AG08396 (cell line): ENCODE measurements around the gene PRMT1.
A peak's percentile ranks its signal among the peaks of the same experiment; 100 is the strongest.

ENCODE experiments used
- DNase-seq: peaks from one replicate; pipeline ENCODE4 v3.0.0; 2012; ENCODE audit warnings: low spot score, mixed read lengths

PRMT1 gene

DNA sequence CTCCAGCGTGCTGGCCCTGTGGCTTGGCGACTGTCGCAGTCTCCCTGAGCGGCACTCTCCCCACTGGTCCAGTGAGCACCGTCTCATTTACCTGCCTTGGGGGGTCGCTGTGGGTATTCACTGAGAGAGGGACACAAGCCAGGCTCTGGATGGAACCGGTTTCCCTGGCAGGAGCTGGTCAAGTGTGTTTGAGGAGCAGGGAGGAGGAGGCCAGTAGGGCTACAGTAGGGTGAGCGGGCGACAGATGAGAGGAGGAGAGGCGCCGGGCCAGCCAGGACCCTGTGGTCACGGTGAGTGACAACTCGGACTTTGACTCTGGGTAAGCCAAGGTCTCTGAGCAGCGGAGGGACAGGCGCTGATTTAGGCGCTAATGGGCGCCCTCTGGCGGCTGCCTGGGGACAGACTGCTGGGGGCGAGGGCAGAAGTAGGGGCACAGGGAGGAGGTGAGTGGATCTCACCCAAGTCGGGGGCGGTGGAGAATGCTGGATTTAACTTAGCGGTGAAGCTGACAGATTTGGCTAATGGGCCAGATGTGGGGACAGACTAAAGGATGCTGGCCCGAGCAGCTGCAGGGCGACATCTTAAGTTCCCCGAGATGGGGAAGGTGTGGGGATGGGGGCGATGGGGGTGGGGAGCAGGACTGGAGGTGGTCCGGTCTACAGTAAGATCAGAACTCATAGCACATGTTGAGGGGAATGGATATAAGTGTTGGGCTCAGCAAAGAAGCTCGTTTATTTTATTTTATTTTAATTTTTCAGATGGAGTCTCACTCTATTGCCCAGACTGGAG, 4.7 kb upstream of the PRMT1 start:
- DNase-seq: peak; percentile 88

GRCh38 chr19:49676136-49676783, 811 bp upstream of the PRMT1 start:
- peak; percentile 89 for DNase-seq

GRCh38 chr19:49676784-49677230, 264 bp upstream of the PRMT1 start:
- DNase-seq: peak; percentile 98

DNA sequence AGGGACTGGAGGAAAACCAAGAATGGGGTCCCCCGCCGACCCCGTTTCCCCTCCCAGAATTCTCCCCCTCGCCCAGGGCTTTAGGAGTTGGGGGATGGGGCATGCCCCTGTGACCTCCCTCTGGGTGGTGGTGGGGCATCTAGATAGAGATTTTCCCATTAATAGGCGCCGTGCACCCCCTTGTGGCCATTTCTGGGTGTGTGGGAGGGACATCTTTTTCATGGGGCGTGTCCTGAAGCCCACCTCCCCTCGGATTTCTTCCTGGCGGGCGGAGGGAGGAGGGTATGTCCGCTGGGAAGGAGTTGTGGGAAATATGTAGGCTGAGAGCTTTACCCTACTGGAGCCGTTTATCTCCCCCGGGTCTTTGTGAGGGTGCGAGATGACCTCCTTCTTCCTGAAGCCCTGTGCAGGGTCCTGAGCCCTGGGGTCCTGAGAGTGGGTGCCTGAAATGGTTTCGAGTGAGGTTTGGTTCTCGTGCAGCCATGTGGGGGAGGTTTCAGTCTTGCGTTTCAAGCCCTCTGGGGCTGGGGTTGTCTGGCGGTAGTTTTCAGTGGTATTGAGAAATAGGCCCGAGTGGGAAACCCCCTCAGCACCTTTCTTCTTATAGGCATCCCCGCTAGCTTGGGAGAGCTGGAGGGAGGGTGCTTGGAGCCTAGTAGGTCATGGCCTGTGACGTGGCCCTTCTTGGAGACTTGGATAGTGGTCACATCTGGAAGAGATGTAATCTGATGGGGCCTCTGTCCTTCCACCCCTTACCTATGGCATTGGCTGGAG, 1.0 kb downstream of the PRMT1 start:
- DNase-seq: peak; percentile 70

GRCh38 chr19:49678985-49679770, 2.1 kb downstream of the PRMT1 start:
- DNase-seq: no peak

- DNase-seq: no peak
These were observed 2.8 kb downstream of the PRMT1 start for GRCh38 chr19:49679771-49680413.

GRCh38 chr19:49680421-49681351, 3.6 kb downstream of the PRMT1 start:
- DNase-seq: peak; percentile 95

DNA sequence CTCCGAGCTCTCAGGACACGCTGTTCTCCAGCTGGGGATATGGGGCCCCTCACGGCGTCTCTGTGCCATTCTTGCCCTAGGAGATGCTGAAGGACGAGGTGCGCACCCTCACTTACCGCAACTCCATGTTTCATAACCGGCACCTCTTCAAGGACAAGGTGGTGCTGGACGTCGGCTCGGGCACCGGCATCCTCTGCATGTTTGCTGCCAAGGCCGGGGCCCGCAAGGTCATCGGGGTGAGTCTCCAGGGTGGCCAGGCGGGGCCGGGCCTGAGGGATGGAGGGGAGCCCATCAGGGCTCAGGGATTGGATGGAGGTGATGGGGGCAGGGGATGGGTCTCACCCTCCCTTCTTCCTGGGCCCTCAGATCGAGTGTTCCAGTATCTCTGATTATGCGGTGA, 4.8 kb downstream of the PRMT1 start:
- no peak for DNase-seq

GRCh38 chr19:49682274-49682673, 5.2 kb downstream of the PRMT1 start:
- no peak for DNase-seq

DNA sequence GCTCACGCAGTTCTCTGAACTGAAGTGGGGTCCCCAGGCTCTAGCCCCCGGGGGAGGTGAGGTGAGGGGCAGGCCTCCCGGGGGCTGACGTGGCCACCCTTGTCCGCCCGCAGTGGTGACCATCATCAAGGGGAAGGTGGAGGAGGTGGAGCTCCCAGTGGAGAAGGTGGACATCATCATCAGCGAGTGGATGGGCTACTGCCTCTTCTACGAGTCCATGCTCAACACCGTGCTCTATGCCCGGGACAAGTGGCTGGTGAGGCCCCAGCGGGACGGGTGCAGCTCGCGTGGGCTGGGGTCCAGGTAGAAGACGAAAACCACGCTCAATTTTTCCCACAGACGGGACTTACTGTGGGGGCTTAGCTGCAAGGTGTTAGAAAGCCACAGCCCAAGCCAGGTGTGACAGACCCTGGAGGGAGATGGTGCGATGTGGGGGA, 6.8 kb downstream of the PRMT1 start:
- DNase-seq: no peak

DNA sequence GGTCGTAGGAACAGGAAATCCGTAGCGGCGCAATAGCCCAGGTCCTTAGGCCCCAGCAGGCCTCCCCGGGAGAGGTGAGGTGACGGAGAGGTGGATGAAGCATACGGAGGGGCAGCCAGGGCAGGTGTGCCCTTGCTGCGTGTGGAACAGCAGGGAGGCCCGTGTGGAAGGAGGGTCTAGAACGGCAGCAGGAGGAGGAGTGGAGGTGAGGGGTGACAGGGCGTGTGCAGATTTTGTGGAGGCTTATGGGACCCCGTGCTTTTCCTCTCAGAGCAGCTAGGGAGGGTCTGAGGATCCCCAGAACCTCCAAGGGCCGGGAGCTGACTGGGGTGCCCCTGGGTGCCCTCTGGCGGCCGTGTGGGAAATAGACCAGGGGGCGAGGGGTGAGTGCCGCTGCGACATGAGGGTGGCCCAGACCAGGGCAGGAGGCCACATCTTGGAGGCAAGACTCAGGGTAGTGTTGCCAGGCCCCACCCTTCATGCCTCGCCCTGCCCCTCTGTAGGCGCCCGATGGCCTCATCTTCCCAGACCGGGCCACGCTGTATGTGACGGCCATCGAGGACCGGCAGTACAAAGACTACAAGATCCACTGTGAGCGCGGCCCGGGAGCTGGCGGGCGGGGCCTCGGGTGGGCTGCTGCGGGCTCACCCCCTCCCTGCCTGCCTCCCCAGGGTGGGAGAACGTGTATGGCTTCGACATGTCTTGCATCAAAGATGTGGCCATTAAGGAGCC, 7.3 kb downstream of the PRMT1 start:
- peak; percentile 50 for DNase-seq

DNA sequence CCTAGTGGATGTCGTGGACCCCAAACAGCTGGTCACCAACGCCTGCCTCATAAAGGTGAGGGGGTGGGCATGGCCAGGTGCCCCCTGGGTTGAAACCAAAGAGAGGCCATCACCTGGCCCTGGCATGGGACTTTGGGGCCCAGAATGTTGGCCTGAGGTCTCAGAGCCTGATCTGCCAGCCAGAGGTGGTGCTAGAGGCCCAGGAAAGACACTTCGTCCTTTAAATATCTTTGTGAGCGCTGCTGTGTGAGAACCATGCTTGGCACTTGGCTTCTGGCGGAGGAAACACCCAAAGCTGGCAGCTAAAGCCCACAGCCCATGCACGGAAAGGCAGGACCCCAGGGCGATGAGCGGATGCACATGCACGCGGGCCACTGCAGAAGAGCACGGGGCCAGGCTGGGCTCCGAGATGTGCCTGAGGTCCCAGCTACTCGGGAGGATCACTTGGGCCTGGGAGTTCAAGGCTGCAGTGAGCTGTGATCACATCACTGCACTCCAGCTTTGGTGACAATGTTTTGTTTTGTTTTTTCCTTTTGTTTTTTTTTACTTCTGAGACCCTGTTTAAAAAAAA, 8.0 kb downstream of the PRMT1 start:
- DNase-seq: no peak

DNA sequence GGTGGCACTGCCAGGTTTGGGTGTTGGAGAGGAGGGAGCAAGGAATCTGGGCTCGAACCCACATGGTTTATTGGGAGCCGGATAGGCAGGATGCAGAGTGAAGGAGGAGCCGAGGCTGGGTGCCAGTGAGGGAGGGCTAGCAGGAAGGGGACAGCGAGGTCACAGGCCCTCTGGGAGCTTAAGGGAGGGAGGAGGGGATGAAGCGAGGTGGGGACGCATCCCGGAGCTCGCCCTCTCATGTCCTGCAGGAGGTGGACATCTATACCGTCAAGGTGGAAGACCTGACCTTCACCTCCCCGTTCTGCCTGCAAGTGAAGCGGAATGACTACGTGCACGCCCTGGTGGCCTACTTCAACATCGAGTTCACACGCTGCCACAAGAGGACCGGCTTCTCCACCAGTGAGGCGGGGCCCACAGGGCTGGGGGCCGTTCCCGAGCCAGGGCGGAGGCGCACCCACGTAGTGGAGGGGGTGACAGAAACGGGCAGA, 8.8 kb downstream of the PRMT1 start:
- DNase-seq: no peak

DNA sequence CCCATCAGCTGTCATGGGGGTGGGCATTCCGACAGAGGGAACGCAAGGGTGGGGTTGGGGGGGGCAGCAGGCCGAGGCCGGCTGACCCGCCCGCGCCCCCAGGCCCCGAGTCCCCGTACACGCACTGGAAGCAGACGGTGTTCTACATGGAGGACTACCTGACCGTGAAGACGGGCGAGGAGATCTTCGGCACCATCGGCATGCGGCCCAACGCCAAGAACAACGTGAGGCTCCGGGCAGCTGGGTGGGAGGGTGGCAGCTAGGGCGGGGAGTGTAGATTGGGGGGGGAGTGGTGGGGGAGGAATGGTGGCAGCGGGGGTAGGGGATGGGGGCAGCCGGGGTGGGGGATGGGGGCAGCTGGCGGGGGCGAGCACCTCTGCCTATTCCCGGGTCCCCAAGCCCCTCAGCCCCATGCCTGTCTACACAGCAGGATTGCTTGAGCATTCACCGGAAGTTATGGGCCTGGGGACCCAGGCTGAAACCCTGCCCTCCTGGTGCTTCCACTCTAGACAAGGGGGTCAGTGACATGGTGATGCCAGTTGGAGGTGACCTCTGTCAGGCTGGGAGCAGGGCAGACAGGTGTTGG, 9.5 kb downstream of the PRMT1 start:
- no peak for DNase-seq

DNA sequence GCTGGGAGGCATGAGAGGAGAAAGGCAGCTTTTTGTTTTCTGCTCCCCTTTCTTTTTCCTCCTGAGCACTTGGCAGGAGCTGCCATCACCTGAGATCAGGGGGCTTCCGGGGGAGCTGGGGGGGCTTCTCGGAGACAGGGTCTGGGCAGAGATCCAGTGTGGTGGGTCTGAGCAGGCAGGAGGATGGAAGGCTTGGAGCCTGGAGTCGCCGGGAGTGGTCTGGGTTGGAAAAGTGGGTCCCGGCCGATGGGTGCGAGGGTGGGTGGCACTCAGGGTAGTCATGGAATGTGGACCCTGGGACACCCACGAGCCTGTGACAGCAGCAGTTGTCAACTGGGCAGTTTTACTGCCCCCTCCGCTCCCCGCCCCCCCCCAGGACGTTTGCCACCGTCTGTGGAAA, 10.1 kb downstream of the PRMT1 start:
- DNase-seq: no peak

GRCh38 chr19:49687566-49688316, 10.7 kb downstream of the PRMT1 start:
- no peak for DNase-seq

DNA sequence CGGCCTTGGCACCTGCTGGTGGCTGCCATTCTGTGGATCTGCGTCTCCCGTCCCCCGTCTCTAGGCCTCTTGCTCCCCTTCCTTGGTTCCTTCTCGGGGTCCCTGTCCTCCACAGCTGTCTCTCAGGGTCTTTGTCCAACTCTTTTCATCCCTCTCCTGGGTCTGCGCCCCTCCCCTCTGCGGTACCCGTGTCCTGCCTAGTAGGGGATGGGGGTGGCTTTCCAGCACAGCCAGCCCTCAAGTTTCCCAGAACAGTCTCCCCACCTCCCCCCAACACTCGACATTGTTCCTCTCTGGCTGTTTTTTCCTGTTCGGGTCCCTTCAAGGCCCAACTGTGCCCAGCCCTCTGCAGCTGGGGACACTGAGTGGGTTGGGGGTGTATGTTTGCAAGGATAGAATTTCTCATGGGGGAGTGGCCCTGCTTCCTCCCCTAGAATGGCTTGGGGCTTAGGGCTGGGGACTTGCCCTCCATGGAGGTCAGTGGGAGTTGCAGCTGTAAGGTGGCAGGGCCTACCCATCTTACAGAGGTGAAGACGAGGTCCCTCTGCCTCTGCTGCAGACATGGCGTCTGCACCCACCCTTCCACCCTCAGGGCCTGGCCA, 11.6 kb downstream of the PRMT1 start:
- no peak for DNase-seq
